Measurements from ENCODE around the gene VAMP3.

Gene VAMP3

GRCh38 chr1:7744882-7745281 lies 26.2 kb upstream of the VAMP3 start:
- peaks cover 0 to 3% of the 10 kb centered on the region in 2 donors for H3K36me3 ChIP-seq (ENCODE audit: control insufficient read depth in 2 of 2, insufficient read depth in 2 of 2, low read length in 2 of 2)
- H3K27ac ChIP-seq (ENCODE audit: low read length), result no peak overlapping the region
- H3K9me3 ChIP-seq (ENCODE audit: control insufficient read depth in 2 of 2, low read length in 2 of 2), result no peaks in the 10 kb centered on the region
- no peak overlapping the region for H3K4me3 ChIP-seq (ENCODE audit: low read length in 2 of 2)
- H3K27me3 ChIP-seq (ENCODE audit: control insufficient read depth in 1 of 2, insufficient read depth in 2 of 2, low read length in 2 of 2), result no peaks in the 10 kb centered on the region
- H3K4me1 ChIP-seq (ENCODE audit: control insufficient read depth, insufficient read depth, low read length), result no peaks in the 10 kb centered on the region
- no peak overlapping the region for H3K9ac ChIP-seq (ENCODE audit: low read length in 2 of 2)

DNA sequence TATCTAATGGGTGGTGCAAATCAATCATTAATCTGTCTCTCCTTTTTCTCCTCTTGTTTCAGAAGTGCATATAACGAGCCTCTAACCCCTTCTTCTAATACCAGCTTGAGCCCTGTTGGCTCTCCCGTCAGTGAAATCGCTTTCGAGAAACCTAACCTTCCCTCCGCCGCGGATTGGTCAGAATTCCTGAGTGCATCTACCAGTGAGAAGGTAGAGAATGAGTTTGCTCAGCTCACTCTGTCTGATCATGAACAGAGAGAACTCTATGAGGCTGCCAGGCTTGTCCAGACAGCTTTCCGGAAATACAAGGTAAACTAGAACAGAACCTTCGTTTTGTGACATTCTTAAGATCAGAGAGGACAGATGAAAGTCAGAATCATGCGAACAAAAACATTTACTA lies 25.3 kb upstream of the VAMP3 start:
- Histone ChIP-seq H3K9ac (ENCODE audit: low read length in 2 of 2) (no peak overlapping the region), H3K4me3 (ENCODE audit: low read length in 2 of 2) (no peak overlapping the region), H3K9me3 (ENCODE audit: control insufficient read depth in 2 of 2, low read length in 2 of 2) (no peaks in the 10 kb centered on the region), H3K27ac (ENCODE audit: low read length) (no peak overlapping the region), H3K27me3 (ENCODE audit: control insufficient read depth in 1 of 2, insufficient read depth in 2 of 2, low read length in 2 of 2) (no peaks in the 10 kb centered on the region), H3K36me3 (ENCODE audit: control insufficient read depth in 2 of 2, insufficient read depth in 2 of 2, low read length in 2 of 2) (peaks cover 0 to 3% of the 10 kb centered on the region in 2 donors), H3K4me1 (ENCODE audit: control insufficient read depth, insufficient read depth, low read length) (no peaks in the 10 kb centered on the region)

- Histone ChIP-seq H3K27me3 (ENCODE audit: control insufficient read depth in 1 of 2, insufficient read depth in 2 of 2, low read length in 2 of 2) (no peaks in the 10 kb centered on the region), H3K9me3 (ENCODE audit: control insufficient read depth in 2 of 2, low read length in 2 of 2) (no peaks in the 10 kb centered on the region), H3K4me1 (ENCODE audit: control insufficient read depth, insufficient read depth, low read length) (peaks cover 5% of the 10 kb centered on the region), H3K4me3 (ENCODE audit: low read length in 2 of 2) (no peak overlapping the region), H3K36me3 (ENCODE audit: control insufficient read depth in 2 of 2, insufficient read depth in 2 of 2, low read length in 2 of 2) (peaks cover 0 to 3% of the 10 kb centered on the region in 2 donors), H3K9ac (ENCODE audit: low read length in 2 of 2) (no peak overlapping the region), H3K27ac (ENCODE audit: low read length) (no peak overlapping the region)
These were observed 23.5 kb upstream of the VAMP3 start for GRCh38 chr1:7747605-7748004.

DNA sequence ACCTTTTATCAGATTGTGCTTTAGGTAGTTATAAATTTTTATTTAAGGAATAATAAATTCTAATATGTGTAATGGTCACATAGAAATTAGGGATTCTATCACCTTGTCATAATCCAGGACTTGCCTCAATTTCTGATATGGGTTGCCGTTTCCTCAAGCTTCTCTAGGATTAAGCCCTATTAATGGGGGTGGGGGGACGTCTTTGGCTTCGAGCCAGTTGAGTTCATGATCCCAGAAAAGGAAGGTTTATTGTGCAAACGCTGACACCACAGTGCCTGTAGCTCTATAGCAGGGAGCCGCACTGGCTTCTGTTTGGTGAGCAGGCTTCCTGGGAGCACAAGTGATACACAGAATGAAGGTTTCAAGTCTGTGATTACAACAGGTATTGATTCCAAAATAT lies 22.0 kb upstream of the VAMP3 start:
- peaks cover 0 to 3% of the 10 kb centered on the region in 2 donors for H3K36me3 ChIP-seq (ENCODE audit: control insufficient read depth in 2 of 2, insufficient read depth in 2 of 2, low read length in 2 of 2)
- no peaks in the 10 kb centered on the region for H3K9me3 ChIP-seq (ENCODE audit: control insufficient read depth in 2 of 2, low read length in 2 of 2)
- no peak overlapping the region for H3K4me3 ChIP-seq (ENCODE audit: low read length in 2 of 2)
- no peak overlapping the region for H3K9ac ChIP-seq (ENCODE audit: low read length in 2 of 2)
- H3K27ac ChIP-seq (ENCODE audit: low read length), result no peak overlapping the region
- no peaks in the 10 kb centered on the region for H3K27me3 ChIP-seq (ENCODE audit: control insufficient read depth in 1 of 2, insufficient read depth in 2 of 2, low read length in 2 of 2)
- H3K4me1 ChIP-seq (ENCODE audit: control insufficient read depth, insufficient read depth, low read length), result peaks cover 5% of the 10 kb centered on the region

- H3K9ac ChIP-seq (ENCODE audit: low read length in 2 of 2), result no peak overlapping the region
- no peaks in the 10 kb centered on the region for H3K9me3 ChIP-seq (ENCODE audit: control insufficient read depth in 2 of 2, low read length in 2 of 2)
- no peak overlapping the region for H3K27ac ChIP-seq (ENCODE audit: low read length)
- H3K4me3 ChIP-seq (ENCODE audit: low read length in 2 of 2), result no peak overlapping the region
- peaks cover 5% of the 10 kb centered on the region for H3K4me1 ChIP-seq (ENCODE audit: control insufficient read depth, insufficient read depth, low read length)
- H3K27me3 ChIP-seq (ENCODE audit: control insufficient read depth in 1 of 2, insufficient read depth in 2 of 2, low read length in 2 of 2), result no peaks in the 10 kb centered on the region
- H3K36me3 ChIP-seq (ENCODE audit: control insufficient read depth in 2 of 2, insufficient read depth in 2 of 2, low read length in 2 of 2), result no peaks in the 10 kb centered on the region
These were observed 19.9 kb upstream of the VAMP3 start for GRCh38 chr1:7751174-7751573.

- Histone ChIP-seq H3K27ac (ENCODE audit: low read length) (no peak overlapping the region), H3K4me1 (ENCODE audit: control insufficient read depth, insufficient read depth, low read length) (peaks cover 5% of the 10 kb centered on the region), H3K4me3 (ENCODE audit: low read length in 2 of 2) (peak overlapping the region; percentile 52 to 69), H3K36me3 (ENCODE audit: control insufficient read depth in 2 of 2, insufficient read depth in 2 of 2, low read length in 2 of 2) (no peaks in the 10 kb centered on the region), H3K9ac (ENCODE audit: low read length in 2 of 2) (peak overlapping the region; percentile 16 to 37), H3K9me3 (ENCODE audit: control insufficient read depth in 2 of 2, low read length in 2 of 2) (no peaks in the 10 kb centered on the region), H3K27me3 (ENCODE audit: control insufficient read depth in 1 of 2, insufficient read depth in 2 of 2, low read length in 2 of 2) (no peaks in the 10 kb centered on the region)
These were observed 18.3 kb upstream of the VAMP3 start for GRCh38 chr1:7752512-7753417.

DNA sequence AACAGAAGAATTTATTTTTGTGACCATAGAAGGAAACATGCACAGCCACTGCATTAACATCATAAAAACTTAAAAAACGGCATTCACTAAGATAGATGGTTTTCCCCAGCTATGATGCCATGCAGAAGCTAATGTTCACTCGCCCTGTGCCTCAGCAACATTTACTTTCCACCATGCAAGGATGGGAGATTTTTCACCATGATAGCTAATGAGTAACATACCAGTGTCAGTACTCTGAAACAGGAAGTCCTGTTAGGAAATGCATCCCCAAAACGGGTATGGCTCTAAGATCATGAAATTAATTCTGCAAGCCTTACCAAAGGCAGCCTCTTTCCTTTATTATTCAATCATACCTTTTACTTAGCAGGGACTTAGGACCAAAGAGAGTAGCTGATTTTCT lies 17.5 kb upstream of the VAMP3 start:
- H3K36me3 ChIP-seq (ENCODE audit: control insufficient read depth in 2 of 2, insufficient read depth in 2 of 2, low read length in 2 of 2), result no peaks in the 10 kb centered on the region
- H3K4me1 ChIP-seq (ENCODE audit: control insufficient read depth, insufficient read depth, low read length), result peaks cover 5% of the 10 kb centered on the region
- H3K9ac ChIP-seq (ENCODE audit: low read length in 2 of 2), result no peak overlapping the region
- no peaks in the 10 kb centered on the region for H3K9me3 ChIP-seq (ENCODE audit: control insufficient read depth in 2 of 2, low read length in 2 of 2)
- H3K4me3 ChIP-seq (ENCODE audit: low read length in 2 of 2), result no peak overlapping the region
- H3K27ac ChIP-seq (ENCODE audit: low read length), result no peak overlapping the region
- H3K27me3 ChIP-seq (ENCODE audit: control insufficient read depth in 1 of 2, insufficient read depth in 2 of 2, low read length in 2 of 2), result no peaks in the 10 kb centered on the region

GRCh38 chr1:7754234-7754633 lies 16.9 kb upstream of the VAMP3 start:
- peaks cover 5% of the 10 kb centered on the region for H3K4me1 ChIP-seq (ENCODE audit: control insufficient read depth, insufficient read depth, low read length)
- no peaks in the 10 kb centered on the region for H3K36me3 ChIP-seq (ENCODE audit: control insufficient read depth in 2 of 2, insufficient read depth in 2 of 2, low read length in 2 of 2)
- no peaks in the 10 kb centered on the region for H3K9me3 ChIP-seq (ENCODE audit: control insufficient read depth in 2 of 2, low read length in 2 of 2)
- no peak overlapping the region for H3K9ac ChIP-seq (ENCODE audit: low read length in 2 of 2)
- H3K27ac ChIP-seq (ENCODE audit: low read length), result no peak overlapping the region
- H3K4me3 ChIP-seq (ENCODE audit: low read length in 2 of 2), result no peak overlapping the region
- no peaks in the 10 kb centered on the region for H3K27me3 ChIP-seq (ENCODE audit: control insufficient read depth in 1 of 2, insufficient read depth in 2 of 2, low read length in 2 of 2)

DNA sequence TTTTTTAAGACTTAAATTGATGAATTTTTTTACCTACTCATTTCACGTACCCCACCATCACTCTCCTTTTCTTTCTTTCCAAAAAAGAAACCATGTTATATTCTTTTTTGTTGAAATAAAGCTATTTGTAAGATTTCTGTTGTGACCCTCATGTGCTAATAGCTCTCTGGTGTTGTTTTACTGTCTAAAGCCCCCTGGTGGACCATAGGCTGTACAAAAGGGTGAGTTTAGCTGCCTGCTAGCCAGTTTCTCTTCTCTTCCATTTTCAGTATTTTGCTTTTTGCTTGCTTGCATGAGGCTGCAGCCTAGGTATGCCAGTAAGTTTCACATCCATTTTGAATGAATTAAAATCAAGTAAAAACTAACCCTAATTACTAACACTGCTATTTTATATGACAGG lies 15.6 kb upstream of the VAMP3 start:
- Histone ChIP-seq H3K9me3 (ENCODE audit: control insufficient read depth in 2 of 2, low read length in 2 of 2) (no peaks in the 10 kb centered on the region), H3K27ac (ENCODE audit: low read length) (no peak overlapping the region), H3K36me3 (ENCODE audit: control insufficient read depth in 2 of 2, insufficient read depth in 2 of 2, low read length in 2 of 2) (no peaks in the 10 kb centered on the region), H3K4me1 (ENCODE audit: control insufficient read depth, insufficient read depth, low read length) (peaks cover 5% of the 10 kb centered on the region), H3K4me3 (ENCODE audit: low read length in 2 of 2) (no peak overlapping the region), H3K27me3 (ENCODE audit: control insufficient read depth in 1 of 2, insufficient read depth in 2 of 2, low read length in 2 of 2) (no peaks in the 10 kb centered on the region), H3K9ac (ENCODE audit: low read length in 2 of 2) (no peak overlapping the region)

- H3K4me1 ChIP-seq (ENCODE audit: control insufficient read depth, insufficient read depth, low read length), result no peaks in the 10 kb centered on the region
- H3K27ac ChIP-seq (ENCODE audit: low read length), result no peak overlapping the region
- H3K36me3 ChIP-seq (ENCODE audit: control insufficient read depth in 2 of 2, insufficient read depth in 2 of 2, low read length in 2 of 2), result no peaks in the 10 kb centered on the region
- H3K27me3 ChIP-seq (ENCODE audit: control insufficient read depth in 1 of 2, insufficient read depth in 2 of 2, low read length in 2 of 2), result no peaks in the 10 kb centered on the region
- H3K9ac ChIP-seq (ENCODE audit: low read length in 2 of 2), result no peak overlapping the region
- H3K4me3 ChIP-seq (ENCODE audit: low read length in 2 of 2), result no peak overlapping the region
- no peaks in the 10 kb centered on the region for H3K9me3 ChIP-seq (ENCODE audit: control insufficient read depth in 2 of 2, low read length in 2 of 2)
These were observed 10.9 kb upstream of the VAMP3 start for GRCh38 chr1:7760245-7760644.

GRCh38 chr1:7761103-7761502 lies 10.0 kb upstream of the VAMP3 start:
- H3K4me3 ChIP-seq (ENCODE audit: low read length in 2 of 2), result no peak overlapping the region
- H3K27ac ChIP-seq (ENCODE audit: low read length), result no peak overlapping the region
- H3K36me3 ChIP-seq (ENCODE audit: control insufficient read depth in 2 of 2, insufficient read depth in 2 of 2, low read length in 2 of 2), result no peaks in the 10 kb centered on the region
- no peaks in the 10 kb centered on the region for H3K9me3 ChIP-seq (ENCODE audit: control insufficient read depth in 2 of 2, low read length in 2 of 2)
- H3K27me3 ChIP-seq (ENCODE audit: control insufficient read depth in 1 of 2, insufficient read depth in 2 of 2, low read length in 2 of 2), result no peaks in the 10 kb centered on the region
- no peaks in the 10 kb centered on the region for H3K4me1 ChIP-seq (ENCODE audit: control insufficient read depth, insufficient read depth, low read length)
- H3K9ac ChIP-seq (ENCODE audit: low read length in 2 of 2), result no peak overlapping the region

All from stomach smooth muscle (tissue), 2 donors.